Glomerular endothelial cell (primary cell): Measurements from ENCODE around the gene ZNF26. TPM values are rescaled to one million over a fixed set of nuclear protein-coding genes. Genes with fewer than 3 reads are reported as not detected.
"Not testable (repeated sequence)": the region's sequence is repeated elsewhere in the genome, so short reads cannot be mapped to it uniquely, and the experiment has no call there.

Experiments
- DNase-seq: peaks from one replicate; pipeline ENCODE4 v3.0.0-alpha.2; 2011; ENCODE audit warnings: low read depth, low spot score; ENCODE audit errors: extremely low read depth
- total RNA-seq: library from RNA; depleted of rRNA; stranded (reverse); fragments of >200 nt; gene quantifications from 2 replicates; pipeline ENCODE4 v1.2.3, GENCODE V29; 2015

ZNF26 gene
- 6.5 and 8.6 TPM in 2 replicates for total RNA-seq

- peak; percentile 54 for DNase-seq
These were observed at the start of gene ZNF26 for GRCh38 chr12:132986001-132986884. Gene ZNF26 (plus strand): TSS chr12:132986367. CDS start chr12:132986841, 474 bp downstream.

- DNase-seq, result not testable (repeated sequence)
These were observed 49.2 kb upstream of the ZNF26 start for GRCh38 chr12:132936921-132937320.

- DNase-seq, result no peak
These were observed 48.7 kb upstream of the ZNF26 start for GRCh38 chr12:132937476-132937875.

GRCh38 chr12:132938807-132939206 is 47.4 kb upstream of the ZNF26 start:
- DNase-seq, result not testable (repeated sequence)

- no peak for DNase-seq
These were observed 46.0 kb upstream of the ZNF26 start for GRCh38 chr12:132940071-132940719.

GRCh38 chr12:132941336-132941954 is 44.7 kb upstream of the ZNF26 start:
- no peak for DNase-seq

GRCh38 chr12:132942611-132943010 is 43.6 kb upstream of the ZNF26 start:
- no peak for DNase-seq

- no peak for DNase-seq
These were observed 40.4 kb upstream of the ZNF26 start for GRCh38 chr12:132945806-132946205.

GRCh38 chr12:132946246-132946820 is 39.8 kb upstream of the ZNF26 start:
- DNase-seq, result no peak

GRCh38 chr12:132948146-132949066 is 37.8 kb upstream of the ZNF26 start:
- DNase-seq, result no peak

- DNase-seq, result no peak
These were observed 36.0 kb upstream of the ZNF26 start for GRCh38 chr12:132949936-132950837.

- DNase-seq, result no peak
These were observed 35.2 kb upstream of the ZNF26 start for GRCh38 chr12:132950844-132951535.

- no peak for DNase-seq
These were observed 34.5 kb upstream of the ZNF26 start for GRCh38 chr12:132951649-132952048.

- no peak for DNase-seq
These were observed 33.6 kb upstream of the ZNF26 start for GRCh38 chr12:132952371-132953162.

- DNase-seq, result no peak
These were observed 33.1 kb upstream of the ZNF26 start for GRCh38 chr12:132953163-132953425.

- no peak for DNase-seq
These were observed 32.4 kb upstream of the ZNF26 start for GRCh38 chr12:132953771-132954170.

GRCh38 chr12:132954471-132955048 is 31.6 kb upstream of the ZNF26 start:
- no peak for DNase-seq
